ENCODE results near the gene NEAT1.
A peak's percentile ranks its signal among the peaks of the same experiment; 100 is the strongest.
"Not testable (repeated sequence)": the region's sequence is repeated elsewhere in the genome, so short reads cannot be mapped to it uniquely, and the experiment has no call there.

The NEAT1 gene

DNA sequence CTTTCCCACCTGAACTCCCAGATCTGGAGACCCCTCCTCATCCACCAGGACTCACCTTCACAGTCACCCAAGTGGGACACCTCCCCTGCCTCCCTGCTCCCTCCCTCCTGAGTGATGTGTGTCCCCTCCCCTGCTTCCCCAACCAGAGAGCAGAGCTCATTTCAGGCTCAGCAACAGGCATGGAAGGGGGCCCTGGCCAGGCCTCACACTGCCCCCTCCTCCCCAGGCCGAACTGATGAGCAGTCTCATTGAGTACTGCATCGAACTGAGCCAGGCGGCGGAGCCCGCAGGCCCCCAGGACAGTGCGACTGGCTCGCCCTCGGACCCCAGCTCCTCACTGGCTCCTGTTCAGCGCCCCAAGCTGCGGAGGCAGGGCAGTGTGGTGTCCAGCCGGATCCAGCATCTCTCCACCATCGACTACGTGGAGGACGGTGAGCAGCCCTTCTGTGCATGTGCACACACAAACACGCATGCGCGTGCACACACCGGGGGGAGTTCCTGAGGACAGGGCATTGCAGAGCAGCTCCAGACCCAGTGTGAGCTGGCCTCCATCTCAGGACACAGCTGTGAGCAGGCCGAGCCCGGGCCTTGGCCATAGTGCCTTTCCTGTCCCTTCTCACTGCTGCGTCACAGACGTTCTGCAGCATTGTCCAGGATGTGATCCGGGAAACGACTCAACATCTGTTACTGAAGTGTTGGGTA lies 17.8 kb upstream of the NEAT1 start:
- no peak for DNase-seq (ENCODE audit: low spot score)

GRCh38 chr11:65410936-65411680 lies 11.5 kb upstream of the NEAT1 start:
- no peak for DNase-seq (ENCODE audit: low spot score)

DNA sequence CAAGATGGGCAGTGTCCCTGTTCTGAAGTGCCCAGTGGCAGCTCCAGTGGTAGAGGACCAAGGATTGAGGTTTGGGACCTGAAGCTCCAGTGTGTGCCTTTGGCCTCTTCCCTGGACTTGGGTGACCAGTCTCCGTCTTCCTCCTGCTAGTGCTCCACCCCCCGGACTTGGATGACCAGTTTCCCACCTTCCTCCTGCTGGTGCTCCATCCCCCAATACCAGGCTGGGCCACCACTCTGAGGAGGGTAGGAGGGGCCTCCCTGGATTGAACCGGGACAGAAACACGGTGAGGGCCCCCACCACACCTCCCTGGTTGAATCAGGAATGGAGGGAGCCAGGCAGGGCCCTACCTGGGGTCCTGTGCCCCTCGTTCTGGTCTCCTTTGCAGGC lies 10.9 kb upstream of the NEAT1 start:
- DNase-seq (ENCODE audit: low spot score) = no peak

- DNase-seq (ENCODE audit: low spot score) = no peak
Measured at GRCh38 chr11:65412271-65413076, 10.1 kb upstream of the NEAT1 start.

- not testable (repeated sequence) for DNase-seq (ENCODE audit: low spot score)
Measured at GRCh38 chr11:65413077-65413664, 9.4 kb upstream of the NEAT1 start.

- peak; percentile 31 for DNase-seq (ENCODE audit: low spot score)
Measured at GRCh38 chr11:65414776-65415498, 7.7 kb upstream of the NEAT1 start.

DNA sequence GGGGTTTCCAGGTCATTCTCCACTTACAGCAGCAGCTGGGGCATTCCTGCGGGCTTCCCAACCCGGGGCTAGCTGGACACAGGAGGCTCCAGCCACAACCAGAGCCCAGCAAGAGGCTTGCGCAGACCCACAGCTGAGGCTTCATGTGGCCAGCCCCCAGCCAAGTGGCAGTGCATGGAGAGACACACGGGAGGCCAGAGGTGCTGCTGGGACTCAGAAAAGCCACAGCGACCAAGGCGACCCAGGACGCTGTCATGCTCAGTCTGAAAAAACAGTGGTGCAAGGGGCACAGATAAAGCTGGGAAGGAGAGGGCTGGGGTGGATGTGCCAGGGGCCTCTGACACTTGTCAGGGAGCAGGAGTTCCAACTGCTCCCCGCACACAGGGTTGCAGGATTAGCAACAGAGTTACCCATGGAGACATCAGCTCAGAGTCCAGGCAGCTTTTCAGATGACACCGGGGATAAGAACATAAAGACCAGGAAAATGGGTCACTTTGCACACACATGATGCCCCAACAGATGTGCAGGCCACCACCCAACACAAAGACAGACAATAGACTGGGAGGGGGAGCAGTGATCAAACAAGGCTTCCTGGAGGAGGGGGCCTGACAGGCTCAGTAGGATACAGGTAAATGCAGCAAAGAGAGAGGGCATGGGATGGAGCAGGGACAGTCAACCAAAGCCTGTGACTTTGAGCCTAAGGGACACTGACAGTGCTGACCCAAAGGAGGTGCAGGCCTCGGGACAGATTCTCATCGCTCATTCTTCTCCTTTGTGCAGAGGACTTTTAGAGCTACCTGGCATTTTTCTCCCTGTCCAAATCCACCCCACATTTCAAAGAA lies 6.9 kb upstream of the NEAT1 start:
- DNase-seq (ENCODE audit: low spot score) = peak; percentile 16

DNA sequence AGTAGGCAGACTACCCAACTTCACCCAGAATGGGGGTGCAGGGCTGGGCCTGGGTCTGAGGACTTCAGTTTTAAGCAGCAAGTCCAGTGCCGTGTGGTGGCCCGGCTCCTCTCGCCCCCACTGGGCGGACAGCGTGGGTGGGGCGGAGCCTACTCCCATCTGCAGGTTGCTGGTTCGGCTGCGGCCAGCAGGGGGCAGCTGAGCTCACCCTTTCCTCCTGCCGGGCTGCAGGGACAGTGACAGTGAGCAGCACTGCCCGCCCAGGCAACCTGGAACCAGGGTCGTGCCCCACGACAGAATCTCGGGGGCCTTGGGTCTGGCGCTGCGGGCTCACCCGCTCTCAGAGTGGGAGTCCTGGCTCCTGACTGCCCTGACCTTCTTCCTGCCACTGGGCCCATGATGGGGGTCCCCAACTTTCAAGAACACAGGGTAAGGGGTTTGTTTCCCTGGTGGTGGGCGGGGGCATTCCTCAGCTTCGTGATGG lies 6.2 kb upstream of the NEAT1 start:
- peak; percentile 93 for DNase-seq (ENCODE audit: low spot score)

DNA sequence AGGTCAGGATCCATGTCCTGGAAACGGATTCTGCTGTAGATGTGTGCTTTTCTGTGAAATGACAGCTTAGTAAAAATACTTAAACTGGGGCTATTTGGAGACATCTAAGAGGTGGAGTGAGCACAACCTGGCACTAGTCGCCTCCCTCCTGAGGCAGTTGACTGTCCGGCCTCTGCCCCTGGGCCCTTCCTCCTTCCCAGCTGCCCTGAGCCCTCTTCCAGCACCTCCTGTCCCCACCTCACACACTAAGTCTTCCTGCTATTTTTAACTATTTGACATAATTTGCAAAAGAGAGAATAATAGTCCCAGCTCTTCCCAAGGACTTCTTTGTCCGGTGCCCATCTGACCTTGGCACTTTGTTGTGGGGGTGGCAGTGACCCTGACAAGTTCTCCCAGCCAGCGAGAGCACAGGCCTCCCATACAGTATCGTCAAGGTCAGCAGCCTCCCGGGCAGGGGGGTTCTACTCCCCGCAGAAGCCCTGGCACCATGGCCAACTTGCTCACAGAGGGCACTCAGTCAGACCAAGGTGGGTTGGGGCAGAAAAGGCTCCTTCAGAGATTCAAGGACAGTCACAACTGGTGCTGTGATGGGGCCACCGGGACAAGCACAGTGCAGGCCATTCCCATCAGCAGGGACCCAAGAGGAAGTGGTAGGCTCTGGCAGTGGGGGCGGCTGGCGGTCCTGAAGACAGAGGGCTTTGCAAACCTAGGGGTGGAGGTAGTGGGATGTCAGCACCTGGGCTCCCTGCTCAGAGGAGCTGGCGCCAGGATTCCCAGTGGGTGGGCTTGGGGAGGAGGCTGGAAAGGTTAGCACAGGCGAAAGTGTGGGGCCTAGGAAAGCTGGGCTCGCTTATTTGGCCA lies 5.5 kb upstream of the NEAT1 start:
- peak; percentile 53 for DNase-seq (ENCODE audit: low spot score)

DNA sequence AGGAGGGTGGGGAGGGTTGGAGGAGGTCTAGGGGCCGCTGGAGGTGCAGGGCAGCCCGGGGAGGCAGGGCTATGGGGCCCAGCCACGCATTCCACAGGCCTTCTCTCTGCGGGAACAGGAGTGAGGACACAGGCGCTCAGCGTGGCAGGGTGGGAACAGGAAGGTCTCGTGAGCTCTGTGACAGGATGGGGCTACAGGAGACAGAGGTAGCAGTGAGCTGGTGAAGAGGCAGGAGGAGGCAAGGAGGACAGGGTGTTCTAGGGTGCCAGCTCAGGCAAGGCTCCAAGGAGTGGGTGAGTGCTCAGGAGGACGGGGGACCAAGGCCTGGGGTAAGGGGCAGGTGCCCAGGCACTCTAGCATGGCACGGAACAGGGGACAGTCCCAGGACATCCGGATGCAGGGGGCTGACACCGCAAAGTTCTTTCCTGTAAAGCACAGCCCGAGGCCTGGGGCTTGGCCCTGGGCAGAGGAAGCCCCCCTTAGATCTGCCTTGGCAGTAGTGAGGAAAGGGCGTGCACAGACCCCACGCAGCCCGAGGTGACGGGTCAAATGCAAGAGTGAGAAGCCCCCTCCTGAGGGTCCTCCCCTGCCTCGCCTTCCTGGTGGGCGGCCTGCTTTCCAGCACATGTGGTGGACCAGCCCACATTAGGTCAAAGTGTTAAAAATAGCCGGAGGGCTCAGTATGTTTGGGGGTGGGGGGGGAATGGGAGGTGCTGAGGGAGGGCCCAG lies 4.7 kb upstream of the NEAT1 start:
- peak; percentile 59 for DNase-seq (ENCODE audit: low spot score)

DNA sequence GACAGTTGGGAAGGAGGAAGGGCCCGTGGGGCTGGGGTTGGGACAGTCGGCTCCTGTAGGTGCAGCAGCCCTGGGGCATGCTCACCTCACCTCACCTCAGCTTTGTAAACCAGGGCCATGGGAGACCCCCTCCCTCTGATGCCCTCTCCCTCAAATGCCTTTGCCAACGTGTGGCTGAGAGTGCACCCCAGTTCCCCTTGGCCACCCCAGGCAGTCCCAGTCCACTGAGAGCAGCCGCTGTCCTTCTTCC lies 4.2 kb upstream of the NEAT1 start:
- no peak for DNase-seq (ENCODE audit: low spot score)

GRCh38 chr11:65418681-65419459 lies 3.7 kb upstream of the NEAT1 start:
- peak; percentile 94 for DNase-seq (ENCODE audit: low spot score)

- DNase-seq (ENCODE audit: low spot score) = no peak
Measured at GRCh38 chr11:65419460-65419771, 3.2 kb upstream of the NEAT1 start.

- DNase-seq (ENCODE audit: low spot score) = peak; percentile 87
Measured at GRCh38 chr11:65419772-65420481, 2.7 kb upstream of the NEAT1 start.

- no peak for DNase-seq (ENCODE audit: low spot score)
Measured at GRCh38 chr11:65420506-65420905, 2.1 kb upstream of the NEAT1 start.

GRCh38 chr11:65420979-65421793 lies 1.4 kb upstream of the NEAT1 start:
- DNase-seq (ENCODE audit: low spot score) = peak; percentile 96
